SK-MEL-5 (cell line): ENCODE results near the gene MALRD1. TPM values are rescaled to one million over a fixed set of nuclear protein-coding genes. Genes with fewer than 3 reads are reported as not detected.

Source experiments
- DNase-seq: peaks from one replicate; pipeline ENCODE4 v3.0.0-alpha.2; 2016; ENCODE audit warnings: low read depth, low spot score
- in situ Hi-C: cut with HindIII; loops from 2 replicates; pipeline ENCODE4 v1.10.0; 2016; ENCODE audit warnings: low sequenced_read_pairs, high pct_unique_total_duplicates, low pct_unique_long_range_greater_than_20kb
- small RNA-seq, 2 experiments: library from RNA; depleted of rRNA; stranded (forward); fragments of <200 nt; gene quantifications; one replicate each; pipeline ENCODE3, GENCODE V24; 2014
- total RNA-seq: library from RNA; depleted of rRNA; stranded (reverse); fragments of >200 nt; shearing (Covaris generic); gene quantifications from 2 replicates; pipeline ENCODE4 v1.2.3, GENCODE V29; 2014

Gene MALRD1
- total RNA-seq, 1 experiment from 2014 or later: not detected

DNA sequence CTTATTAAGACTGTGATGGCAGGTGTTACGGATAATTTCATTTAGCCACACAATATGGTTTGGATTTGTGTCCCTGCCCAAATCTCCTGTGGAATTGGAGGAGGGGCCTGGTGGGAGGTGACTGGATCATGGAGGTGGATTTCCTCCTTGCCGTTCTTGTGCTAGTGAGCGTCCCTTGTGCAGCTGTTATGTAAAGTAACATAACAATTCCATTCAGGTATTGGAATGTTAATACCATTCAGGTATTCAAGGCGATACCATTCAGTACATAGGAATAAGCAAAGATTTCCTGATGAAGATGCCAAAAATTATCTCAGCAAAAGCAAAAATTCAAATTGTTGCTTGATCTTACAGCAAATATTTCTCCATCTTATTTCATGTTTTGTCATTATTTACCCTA is 735.1 kb downstream of the MALRD1 start:
- in situ Hi-C loops: no loop called here

More for the DNA sequence above, 735.1 kb downstream of the MALRD1 start:
- no peak for DNase-seq

Small RNAs within 50 kb of the gene (small RNA-seq; reads per million reads assigned to genes)
- gene AL354695.1 (0 reads per million in 2 experiments), gene HMGN1P20 (0 reads per million in 2 experiments), gene RF00012 (0 to 0.12 reads per million in 2 experiments), gene RNA5SP303 (22.4 to 60.5 reads per million in 2 experiments)
